Ecto neural progenitor cell (in vitro differentiated cells): ENCODE results near the gene HNRNPA1L2.
"Not testable (repeated sequence)": the region's sequence is repeated elsewhere in the genome, so short reads cannot be mapped to it uniquely, and the experiment has no call there.

ENCODE experiments used
- DNase-seq: peaks from one replicate; pipeline ENCODE4 v3.0.0-alpha.2; 2018; ENCODE audit warnings: low spot score

The HNRNPA1L2 gene

GRCh38 chr13:52642131-52642530 is at the start of gene HNRNPA1L2:
Gene HNRNPA1L2 (plus strand): TSS chr13:52642431. CDS start chr13:52642493, 62 bp downstream.
- no peak for DNase-seq

- not testable (repeated sequence) for DNase-seq
Observed at GRCh38 chr13:52593175-52593574, 49.1 kb upstream of the HNRNPA1L2 start.

- DNase-seq = not testable (repeated sequence)
Observed at GRCh38 chr13:52593812-52594211, 48.4 kb upstream of the HNRNPA1L2 start.

- DNase-seq = not testable (repeated sequence)
Observed at GRCh38 chr13:52594295-52594694, 47.9 kb upstream of the HNRNPA1L2 start.

- DNase-seq = no peak
Observed at GRCh38 chr13:52597676-52598075, 44.6 kb upstream of the HNRNPA1L2 start.

GRCh38 chr13:52599037-52599847 is 43.0 kb upstream of the HNRNPA1L2 start:
- no peak for DNase-seq

GRCh38 chr13:52599848-52600603 is 42.2 kb upstream of the HNRNPA1L2 start:
- DNase-seq = peak; percentile 82

- DNase-seq = no peak
Observed at GRCh38 chr13:52600666-52601065, 41.6 kb upstream of the HNRNPA1L2 start.

GRCh38 chr13:52603316-52603715 is 38.9 kb upstream of the HNRNPA1L2 start:
- not testable (repeated sequence) for DNase-seq

GRCh38 chr13:52606126-52606525 is 36.1 kb upstream of the HNRNPA1L2 start:
- DNase-seq = not testable (repeated sequence)

- not testable (repeated sequence) for DNase-seq
Observed at GRCh38 chr13:52606795-52607194, 35.4 kb upstream of the HNRNPA1L2 start.

- not testable (repeated sequence) for DNase-seq
Observed at GRCh38 chr13:52608184-52608583, 34.0 kb upstream of the HNRNPA1L2 start.

- DNase-seq = not testable (repeated sequence)
Observed at GRCh38 chr13:52609013-52609606, 33.1 kb upstream of the HNRNPA1L2 start.

- DNase-seq = not testable (repeated sequence)
Observed at GRCh38 chr13:52610158-52610557, 32.1 kb upstream of the HNRNPA1L2 start.

- no peak for DNase-seq
Observed at GRCh38 chr13:52615134-52615801, 27.0 kb upstream of the HNRNPA1L2 start.

- DNase-seq = no peak
Observed at GRCh38 chr13:52615812-52616211, 26.4 kb upstream of the HNRNPA1L2 start.

- DNase-seq = peak; percentile 90
Observed at GRCh38 chr13:52617070-52618060, 24.9 kb upstream of the HNRNPA1L2 start.

- not testable (repeated sequence) for DNase-seq
Observed at GRCh38 chr13:52631083-52631690, 11.0 kb upstream of the HNRNPA1L2 start.

GRCh38 chr13:52638666-52639328 is 3.4 kb upstream of the HNRNPA1L2 start:
- no peak for DNase-seq

GRCh38 chr13:52644108-52644507 is 1.9 kb downstream of the HNRNPA1L2 start:
- no peak for DNase-seq
